Ureter (tissue), 1 donor: Measurements from ENCODE around the gene MED26. TPM values are rescaled to one million over a fixed set of nuclear protein-coding genes. Genes with fewer than 3 reads are reported as not detected.

ENCODE experiments used
- DNase-seq: peaks from one replicate; pipeline ENCODE4 v3.0.0-alpha.2; 2020; ENCODE audit warnings: low spot score
- total RNA-seq: library from RNA; stranded (reverse); gene quantifications from one replicate; pipeline ENCODE4 v1.2.4, GENCODE V29; 2023
- donor health status: DM: yes; HTN: yes; CAD: no.

MED26 gene
- total RNA-seq, 1 donor from 2014 or later, result 14.1 TPM

- DNase-seq, result no peak
Measured at GRCh38 chr19:16589917-16590316, 38.1 kb downstream of the MED26 start.

GRCh38 chr19:16588824-16589577 is 39.0 kb downstream of the MED26 start:
- DNase-seq, result no peak

- DNase-seq, result no peak
Measured at GRCh38 chr19:16587833-16588823, 39.9 kb downstream of the MED26 start.

- DNase-seq, result peak; percentile 76
Measured at GRCh38 chr19:16586991-16587832, 40.8 kb downstream of the MED26 start.

GRCh38 chr19:16586477-16586871 is 41.5 kb downstream of the MED26 start:
- no peak for DNase-seq

GRCh38 chr19:16585808-16586476 is 42.1 kb downstream of the MED26 start:
- DNase-seq, result no peak

- DNase-seq, result no peak
Measured at GRCh38 chr19:16585094-16585801, 42.8 kb downstream of the MED26 start.

- peak; percentile 82 for DNase-seq
Measured at GRCh38 chr19:16584248-16585093, 43.5 kb downstream of the MED26 start.

- DNase-seq, result no peak
Measured at GRCh38 chr19:16582486-16583261, 45.3 kb downstream of the MED26 start.

GRCh38 chr19:16581971-16582343 is 46.0 kb downstream of the MED26 start:
- DNase-seq, result no peak

GRCh38 chr19:16581145-16581970 is 46.6 kb downstream of the MED26 start:
- DNase-seq, result no peak

GRCh38 chr19:16579381-16579780 is 48.6 kb downstream of the MED26 start:
- DNase-seq, result no peak

GRCh38 chr19:16577531-16577985 is 50.4 kb downstream of the MED26 start:
- DNase-seq, result no peak

- no peak for DNase-seq
Measured at GRCh38 chr19:16576690-16577530, 51.1 kb downstream of the MED26 start.

GRCh38 chr19:16575861-16576689 is 51.9 kb downstream of the MED26 start:
- DNase-seq, result no peak

GRCh38 chr19:16575282-16575681 is 52.7 kb downstream of the MED26 start:
- no peak for DNase-seq
